GM19397 (cell line): Measurements from ENCODE around the gene PPY.
"Not testable (repeated sequence)": the region's sequence is repeated elsewhere in the genome, so short reads cannot be mapped to it uniquely, and the experiment has no call there.

ENCODE experiments used
- ATAC-seq: cut with Tn5 transposase; IDR thresholded peaks from one replicate; pipeline ENCODE4 v1.9.1; 2021; ENCODE audit warnings: mild to moderate bottlenecking, moderate library complexity; ENCODE audit not compliant: unreplicated experiment

The PPY gene

GRCh38 chr17:43942051-43942685, at the start of gene PPY:
Gene PPY (minus strand): TSS chr17:43942476. CDS start chr17:43941654, 822 bp downstream.
- ATAC-seq, result no peak

- no peak for ATAC-seq
Measured at GRCh38 chr17:43988301-43988700, 46.0 kb upstream of the PPY start.

GRCh38 chr17:43987131-43988021, 45.1 kb upstream of the PPY start:
- no peak for ATAC-seq

- no peak for ATAC-seq
Measured at GRCh38 chr17:43986225-43986981, 44.1 kb upstream of the PPY start.

GRCh38 chr17:43984521-43984920, 42.2 kb upstream of the PPY start:
- ATAC-seq, result no peak

- no peak for ATAC-seq
Measured at GRCh38 chr17:43983515-43984411, 41.5 kb upstream of the PPY start.

GRCh38 chr17:43983196-43983514, 40.9 kb upstream of the PPY start:
- no peak for ATAC-seq

GRCh38 chr17:43982171-43982570, 39.9 kb upstream of the PPY start:
- ATAC-seq, result no peak

- no peak for ATAC-seq
Measured at GRCh38 chr17:43979671-43980070, 37.4 kb upstream of the PPY start.

- ATAC-seq, result no peak
Measured at GRCh38 chr17:43979011-43979410, 36.7 kb upstream of the PPY start.

- ATAC-seq, result no peak
Measured at GRCh38 chr17:43978078-43978477, 35.8 kb upstream of the PPY start.

GRCh38 chr17:43976963-43977837, 34.9 kb upstream of the PPY start:
- ATAC-seq, result no peak

- no peak for ATAC-seq
Measured at GRCh38 chr17:43975898-43976297, 33.6 kb upstream of the PPY start.

- no peak for ATAC-seq
Measured at GRCh38 chr17:43974382-43975266, 32.3 kb upstream of the PPY start.

- ATAC-seq, result not testable (repeated sequence)
Measured at GRCh38 chr17:43972444-43973212, 30.4 kb upstream of the PPY start.

- ATAC-seq, result not testable (repeated sequence)
Measured at GRCh38 chr17:43971436-43971835, 29.2 kb upstream of the PPY start.

- ATAC-seq, result no peak
Measured at GRCh38 chr17:43970366-43970765, 28.1 kb upstream of the PPY start.
